NCI-H2196 (cell line): ENCODE results near the gene VAMP8.
"Not testable (repeated sequence)": the region's sequence is repeated elsewhere in the genome, so short reads cannot be mapped to it uniquely, and the experiment has no call there.

ENCODE experiments used
- DNase-seq: peaks from one replicate; lab custom pipeline; 2025; ENCODE audit not compliant: unreplicated experiment; lab: John Stamatoyannopoulos, UW

VAMP8 gene

DNA sequence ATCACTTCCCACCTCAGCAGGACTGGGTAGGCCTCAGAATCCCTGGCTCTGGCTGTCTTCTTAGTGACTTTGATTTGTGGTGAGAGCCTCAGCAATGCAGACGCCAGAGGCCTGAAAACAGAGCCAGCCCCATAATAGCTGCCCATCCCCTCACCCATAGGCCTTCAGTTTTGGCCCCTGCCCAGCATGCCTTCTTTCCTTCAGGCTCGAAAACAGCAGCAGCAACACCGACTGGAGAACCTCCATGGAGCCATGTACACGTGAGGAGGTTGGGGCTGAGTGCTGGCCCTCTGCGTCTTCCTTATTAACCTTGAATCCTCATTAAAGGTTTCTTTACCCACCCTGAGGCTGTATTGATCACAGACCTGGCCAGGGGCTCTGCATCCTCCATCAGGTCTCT lies 19.9 kb downstream of the VAMP8 start:
- no peak for DNase-seq

DNA sequence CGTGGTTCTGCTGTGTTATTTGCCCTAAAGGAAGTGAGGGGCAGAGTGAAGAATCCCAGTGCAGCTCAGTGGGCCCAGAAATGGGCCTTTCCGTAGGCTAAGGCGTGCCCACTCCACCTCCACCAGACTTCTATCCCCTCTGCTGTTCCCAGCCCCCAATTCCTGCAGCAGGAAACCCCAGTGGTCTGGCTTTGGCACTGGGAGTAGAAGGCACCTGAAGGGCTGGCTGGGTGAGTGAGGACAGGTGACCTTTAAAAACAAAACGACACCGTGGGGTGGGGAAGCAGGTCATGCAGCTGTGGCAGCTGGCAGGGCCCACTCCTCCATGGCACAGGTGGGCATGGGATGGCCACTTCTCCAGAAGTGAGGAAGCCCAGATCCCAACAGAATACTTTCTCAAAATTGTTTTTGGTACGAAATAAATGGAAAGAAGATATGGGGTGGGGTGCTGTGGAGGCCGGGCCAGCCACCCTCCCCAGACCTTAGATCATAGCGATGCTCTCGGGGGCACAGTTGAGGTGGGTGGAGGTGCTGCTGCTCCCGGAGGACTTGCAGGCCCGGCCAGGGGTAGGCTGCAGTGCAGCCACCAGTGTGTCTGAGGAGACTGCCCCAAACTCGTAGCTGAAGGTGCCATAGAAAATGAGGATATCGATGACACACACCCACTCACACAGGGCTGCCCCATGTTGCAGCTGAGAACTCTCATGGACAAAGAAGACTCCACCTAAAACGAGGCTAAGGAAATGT lies 21.4 kb downstream of the VAMP8 start:
- DNase-seq, result no peak

DNA sequence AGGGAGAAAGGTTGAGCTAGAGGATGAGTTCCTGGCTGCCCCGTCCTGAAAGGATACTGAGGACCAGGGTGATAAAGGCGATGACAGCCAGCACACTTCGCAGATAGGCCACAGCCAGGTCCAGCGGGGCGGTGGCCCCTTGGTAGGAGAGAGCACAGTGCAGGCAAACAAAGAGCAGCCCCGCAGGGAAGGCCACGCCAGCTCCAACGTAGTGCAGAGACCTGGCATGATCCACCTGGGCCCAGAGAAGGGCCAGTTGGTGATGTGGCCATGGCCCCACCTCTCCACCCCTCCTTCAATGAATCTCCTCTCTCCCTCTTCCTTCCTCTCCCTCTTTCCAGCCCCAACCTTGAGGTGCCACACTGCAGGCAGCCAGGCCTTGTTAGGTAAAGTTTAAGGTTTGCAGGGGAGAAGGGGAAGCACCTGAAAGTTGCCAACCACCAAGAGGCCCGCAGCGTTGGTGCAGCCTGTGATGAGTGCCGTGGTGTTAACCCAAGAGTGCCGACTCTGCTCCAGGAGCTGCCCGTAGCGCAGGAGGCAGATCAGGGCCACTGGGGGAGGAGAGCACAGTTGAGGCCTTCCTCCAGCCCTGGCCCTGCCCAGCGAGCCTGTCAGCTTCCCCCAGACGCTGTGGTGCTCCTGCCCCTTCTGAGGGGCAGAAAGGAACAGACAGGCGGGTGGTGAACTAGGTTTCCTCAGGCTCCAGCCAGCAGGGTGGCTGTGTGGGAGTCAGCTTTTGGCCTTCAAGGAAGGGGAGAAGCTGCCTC lies 22.3 kb downstream of the VAMP8 start:
- no peak for DNase-seq

DNA sequence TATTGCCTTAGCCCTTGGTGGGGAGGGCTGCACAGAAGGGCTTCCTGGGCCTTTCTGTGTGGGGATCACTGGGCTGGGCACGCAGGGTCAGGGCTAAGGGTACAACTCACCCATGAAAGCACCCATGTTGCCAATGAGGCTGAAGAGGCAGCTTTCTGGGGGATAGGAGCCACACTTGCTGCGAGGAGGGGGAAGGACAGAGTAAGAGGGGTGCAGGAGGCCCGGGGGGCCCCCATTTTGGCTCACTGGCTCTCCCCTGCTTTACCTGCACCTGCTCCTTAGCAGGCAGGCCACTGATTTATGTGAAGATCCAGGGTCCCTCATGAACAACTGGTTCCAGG lies 22.8 kb downstream of the VAMP8 start:
- DNase-seq, result no peak

DNA sequence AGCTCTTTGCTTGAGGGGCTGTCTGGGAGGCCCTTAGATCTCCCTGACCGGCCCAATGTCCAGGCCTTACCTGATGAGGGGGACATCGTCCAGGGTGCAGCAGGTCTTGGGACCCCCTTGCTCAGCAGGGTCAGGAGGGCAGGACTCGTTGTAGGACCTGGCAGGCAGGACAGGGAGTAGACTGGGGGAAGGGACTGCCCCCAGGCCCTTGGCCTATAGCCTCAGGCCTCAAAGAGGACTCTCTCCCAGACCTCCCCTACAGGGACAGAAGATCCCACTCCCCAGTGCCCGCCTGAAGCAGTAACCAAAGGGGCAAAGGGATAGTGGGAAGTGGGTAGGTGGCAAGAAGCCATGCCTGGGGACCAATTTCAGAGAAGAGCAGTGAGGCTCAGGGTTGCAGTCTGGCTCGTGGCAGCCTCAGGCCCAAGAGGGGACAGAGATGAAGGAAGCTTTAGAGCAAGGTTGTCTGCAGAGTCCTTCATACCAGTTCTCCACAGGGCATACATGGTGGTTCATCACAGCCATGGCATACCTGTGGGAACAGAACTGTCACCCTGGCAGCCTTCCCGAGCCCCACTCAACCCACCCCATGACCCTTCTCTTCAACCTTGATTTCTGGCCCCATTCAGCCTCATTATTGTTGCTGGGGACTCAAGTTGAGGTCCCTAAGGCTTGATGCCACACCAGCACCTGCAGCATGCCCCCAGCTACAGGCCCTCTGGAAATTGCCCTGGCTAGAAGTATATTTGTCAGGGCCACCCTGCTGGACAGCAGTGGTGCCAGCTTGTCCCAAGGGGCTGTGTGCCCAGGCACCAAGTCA lies 23.8 kb downstream of the VAMP8 start:
- no peak for DNase-seq

DNA sequence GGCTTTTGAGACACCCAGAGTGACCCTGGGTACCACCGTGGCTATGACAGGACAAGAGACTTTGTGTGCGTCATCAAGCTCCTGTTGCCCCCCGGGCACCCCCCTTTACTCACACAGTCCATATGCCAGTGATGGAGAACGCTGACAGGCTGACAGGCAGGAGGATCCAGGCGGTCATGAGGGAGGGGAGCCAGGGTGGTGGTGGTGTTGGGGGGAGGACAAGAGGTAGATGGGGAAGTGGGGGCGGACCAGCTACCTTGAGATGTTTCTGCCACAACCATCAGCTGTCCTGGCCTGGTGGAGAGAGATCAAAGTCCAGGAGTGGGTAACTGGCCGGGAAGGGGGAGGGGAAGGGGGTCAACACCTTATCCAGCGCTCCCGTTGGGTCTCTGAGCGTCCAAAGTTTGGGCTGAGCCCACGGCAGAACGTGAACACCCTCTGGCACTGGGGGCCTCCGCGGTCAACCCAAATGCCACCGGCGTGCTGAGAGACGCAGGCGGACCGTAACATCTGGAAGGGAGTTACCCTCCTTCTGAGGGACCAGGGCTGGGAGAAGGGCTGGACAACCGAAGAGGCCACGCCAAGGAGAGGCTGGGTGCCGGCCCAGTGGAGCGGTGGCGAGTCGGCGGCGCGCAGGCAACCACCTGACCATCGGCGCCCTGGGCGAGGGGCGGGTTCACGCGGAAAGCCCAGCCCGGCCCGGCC lies 24.5 kb downstream of the VAMP8 start:
- DNase-seq, result no peak

DNA sequence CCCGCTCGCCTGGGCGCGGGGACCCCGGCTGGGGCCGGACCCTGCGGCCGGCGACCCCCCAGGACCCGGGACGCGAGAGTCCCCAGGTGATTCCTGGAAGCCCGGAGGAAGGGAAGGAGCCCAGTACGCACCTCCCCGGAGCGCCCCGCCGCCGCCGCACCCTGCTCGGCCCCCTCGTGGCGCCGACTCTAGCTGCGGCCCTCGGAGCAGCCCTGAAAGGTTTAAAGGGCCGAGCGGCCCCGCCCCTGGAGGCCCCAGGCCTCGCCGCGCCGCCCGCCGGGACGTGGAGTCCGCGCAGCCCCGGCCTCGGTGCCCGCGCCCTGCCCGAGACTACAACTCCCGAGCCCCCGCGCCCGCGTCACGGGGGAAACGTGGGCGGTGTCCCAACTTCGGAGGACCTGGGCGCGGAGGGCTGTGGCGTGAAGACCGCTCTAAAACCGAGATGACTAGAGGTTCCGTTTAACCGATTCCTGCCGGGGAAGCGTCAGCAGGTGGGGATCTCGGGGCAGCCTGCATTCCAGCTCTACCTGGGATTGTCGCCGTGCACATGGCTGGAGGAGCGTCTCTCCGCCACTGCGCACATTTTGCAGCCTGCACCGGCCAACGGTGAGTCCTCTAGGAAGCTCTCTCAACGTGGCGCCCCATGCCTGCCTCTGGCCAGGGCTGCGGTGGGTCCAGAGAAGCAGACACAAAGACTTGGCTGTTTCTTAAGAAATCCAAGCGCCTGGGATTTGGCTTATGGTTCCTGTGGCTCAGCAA lies 25.3 kb downstream of the VAMP8 start, which contains the start of gene TMEM150A:
TMEM150A (minus strand) TSS at position 223 of the 759 bp plus-strand sequence. CDS start 750 bp downstream, outside the sequence.
- DNase-seq, result peak; percentile 74

DNA sequence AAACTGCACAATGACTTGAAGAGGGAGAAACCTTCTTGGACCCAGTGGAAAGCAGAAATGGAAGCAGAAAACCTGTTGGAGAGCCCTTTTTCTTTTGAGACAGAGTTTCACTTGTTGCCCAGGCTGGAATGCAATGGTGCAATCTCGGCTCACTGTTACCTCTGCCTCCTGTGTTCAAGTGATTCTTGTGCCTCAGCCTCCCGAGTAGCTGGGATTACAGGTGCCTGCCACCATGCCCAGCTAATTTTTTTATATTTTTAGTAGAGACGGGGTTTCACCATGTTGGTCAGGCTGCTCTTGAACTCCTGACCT lies 26.7 kb downstream of the VAMP8 start:
- DNase-seq, result not testable (repeated sequence)

DNA sequence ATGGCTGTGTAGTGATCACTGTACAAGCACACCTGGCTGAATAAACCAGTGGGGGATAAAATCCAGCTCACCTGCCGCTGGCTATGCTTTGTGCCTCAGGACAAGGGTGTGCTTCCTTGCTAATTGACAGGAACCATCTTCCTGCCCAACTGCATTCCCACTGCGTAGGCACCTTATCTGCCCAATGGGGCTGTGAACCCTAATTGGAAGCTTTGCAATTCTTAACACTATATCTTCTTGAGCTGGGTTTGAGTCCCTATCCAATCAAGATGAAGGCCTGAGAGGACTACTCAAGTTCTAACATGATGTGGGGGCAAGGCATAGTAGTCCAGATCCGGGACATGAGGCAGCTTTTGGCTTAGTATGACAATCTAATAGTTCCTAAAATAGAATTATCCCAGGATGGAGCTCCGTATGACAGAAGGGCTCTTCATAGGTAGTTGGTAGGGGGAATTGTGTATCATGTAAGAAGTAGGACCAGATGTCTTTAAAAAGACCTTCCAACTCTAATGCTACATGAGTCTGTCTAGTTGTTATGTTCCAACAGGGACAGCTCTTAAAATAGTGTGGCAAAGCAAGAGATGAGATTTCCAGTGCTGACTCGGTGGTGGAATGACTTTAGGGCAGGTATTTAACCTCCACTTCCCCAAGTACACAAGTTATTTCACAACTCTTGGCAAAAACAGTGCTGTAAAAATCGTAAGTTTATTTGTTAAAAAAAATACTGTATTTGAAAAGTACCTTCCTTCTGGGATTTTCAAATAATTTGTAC lies 27.4 kb downstream of the VAMP8 start:
- no peak for DNase-seq

DNA sequence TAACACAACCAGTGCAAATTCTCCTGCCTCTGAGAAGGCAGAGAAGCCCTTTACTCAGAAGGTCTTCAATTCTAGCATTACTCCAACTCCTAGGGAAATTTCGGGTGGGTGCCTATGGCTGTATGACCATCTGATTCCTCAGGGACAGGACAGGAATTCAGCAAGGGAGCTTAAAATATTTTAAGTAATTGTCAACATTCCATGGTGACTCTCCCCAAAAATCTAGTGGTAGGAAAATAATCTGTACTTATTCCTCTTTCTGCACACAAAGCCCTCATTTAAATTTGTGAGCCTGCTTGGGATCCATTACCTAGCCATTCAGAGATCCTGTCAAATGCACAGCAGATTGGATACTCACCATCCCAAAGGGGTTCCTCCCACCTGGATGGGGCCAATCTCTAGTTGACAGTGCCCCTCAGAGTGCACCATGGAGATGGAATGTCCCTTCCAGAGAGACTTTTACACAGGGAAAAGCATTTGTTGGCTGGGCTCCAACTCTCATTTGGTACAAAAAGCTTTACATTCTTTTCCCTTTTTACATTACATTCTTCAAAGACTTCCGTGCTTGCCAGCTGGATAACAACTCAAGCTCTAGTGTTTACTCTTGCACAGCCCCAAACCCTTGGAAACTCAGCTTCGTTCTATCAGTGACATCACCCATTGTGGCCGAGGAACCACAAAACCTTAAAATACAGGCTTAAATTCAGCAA lies 28.2 kb downstream of the VAMP8 start:
- no peak for DNase-seq

DNA sequence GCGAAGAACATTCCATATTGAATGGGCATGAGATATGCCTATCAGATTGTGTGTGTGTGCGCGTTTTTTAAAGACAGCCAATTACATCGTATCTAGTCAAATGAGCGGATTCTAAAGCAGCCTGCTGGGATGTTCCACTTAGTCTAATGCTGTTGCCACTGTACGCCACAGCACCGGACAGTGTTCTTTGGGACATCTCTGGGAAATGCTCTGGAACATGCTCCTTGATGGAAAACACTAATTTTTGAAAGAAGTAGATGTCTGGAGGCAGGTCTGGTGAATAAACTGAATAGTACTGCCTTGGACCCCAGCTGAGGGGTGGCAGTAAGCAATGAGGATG lies 28.7 kb downstream of the VAMP8 start:
- DNase-seq, result no peak

DNA sequence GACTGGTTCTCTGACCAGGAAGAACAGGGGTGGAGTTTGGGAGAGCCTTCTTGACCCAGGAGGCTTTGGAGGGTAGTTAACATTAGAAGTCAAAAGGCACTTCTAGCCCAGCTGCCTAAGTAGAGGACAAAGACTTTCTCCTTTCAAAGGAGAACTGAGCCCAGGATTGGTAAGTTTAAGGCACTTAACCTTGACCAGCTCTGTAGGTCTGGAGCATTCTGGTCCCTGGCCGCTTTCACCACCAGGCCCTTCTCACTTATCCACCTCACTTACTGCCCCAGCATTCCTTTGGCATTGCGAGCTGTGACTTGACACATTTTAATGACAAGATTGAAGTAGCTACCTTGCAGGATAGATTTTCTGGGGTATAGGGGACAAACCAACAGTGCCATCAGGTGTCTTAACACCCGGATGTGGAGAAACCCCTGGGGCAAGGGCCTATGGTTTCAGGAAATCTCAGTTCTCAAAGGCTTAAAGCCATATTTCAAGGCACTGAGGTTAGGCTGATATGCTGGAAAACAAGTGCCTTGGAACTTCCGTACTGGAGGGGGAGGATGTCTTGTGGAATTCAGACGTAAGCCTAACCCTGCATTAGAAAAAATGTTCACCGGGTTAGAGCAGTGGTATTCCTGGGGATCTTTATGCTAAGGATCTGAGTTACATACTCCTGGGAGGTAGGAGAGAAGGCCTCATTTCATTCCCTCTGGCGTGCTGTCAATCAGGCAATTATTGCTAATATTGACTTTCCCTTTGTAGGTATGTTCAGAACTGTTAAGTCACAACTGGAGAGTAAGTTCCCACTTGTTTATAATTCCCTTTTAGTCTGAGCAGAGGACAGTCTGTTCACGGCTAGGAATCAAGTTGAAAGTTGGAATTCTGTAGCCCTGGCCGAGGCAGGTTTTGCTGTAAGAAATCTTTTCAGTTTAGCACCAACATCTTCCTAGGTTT lies 30.2 kb downstream of the VAMP8 start:
- no peak for DNase-seq

DNA sequence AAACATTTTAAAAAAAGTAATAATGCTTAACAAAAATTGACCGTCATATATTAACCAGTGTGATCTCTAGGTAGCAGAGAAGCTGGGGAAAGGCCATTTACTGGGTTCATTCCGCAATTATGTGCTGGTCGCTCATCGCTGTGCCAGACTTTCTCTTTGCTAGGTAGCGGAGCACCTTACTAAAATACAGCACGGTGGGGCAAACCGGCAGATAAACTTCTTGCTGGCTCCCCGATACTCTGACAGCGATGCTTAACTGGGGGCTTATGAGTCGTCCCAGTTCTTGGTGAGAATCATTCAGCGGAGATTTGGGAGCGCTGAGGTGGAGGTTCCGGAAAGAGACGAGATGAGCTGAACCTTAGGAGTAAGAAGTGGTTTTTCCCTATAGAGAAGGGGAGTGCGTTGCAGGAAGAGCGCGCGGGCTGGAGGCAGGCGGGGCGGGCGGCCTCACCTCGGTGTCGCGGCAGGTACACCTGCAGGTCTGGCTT lies 33.9 kb downstream of the VAMP8 start:
- no peak for DNase-seq

DNA sequence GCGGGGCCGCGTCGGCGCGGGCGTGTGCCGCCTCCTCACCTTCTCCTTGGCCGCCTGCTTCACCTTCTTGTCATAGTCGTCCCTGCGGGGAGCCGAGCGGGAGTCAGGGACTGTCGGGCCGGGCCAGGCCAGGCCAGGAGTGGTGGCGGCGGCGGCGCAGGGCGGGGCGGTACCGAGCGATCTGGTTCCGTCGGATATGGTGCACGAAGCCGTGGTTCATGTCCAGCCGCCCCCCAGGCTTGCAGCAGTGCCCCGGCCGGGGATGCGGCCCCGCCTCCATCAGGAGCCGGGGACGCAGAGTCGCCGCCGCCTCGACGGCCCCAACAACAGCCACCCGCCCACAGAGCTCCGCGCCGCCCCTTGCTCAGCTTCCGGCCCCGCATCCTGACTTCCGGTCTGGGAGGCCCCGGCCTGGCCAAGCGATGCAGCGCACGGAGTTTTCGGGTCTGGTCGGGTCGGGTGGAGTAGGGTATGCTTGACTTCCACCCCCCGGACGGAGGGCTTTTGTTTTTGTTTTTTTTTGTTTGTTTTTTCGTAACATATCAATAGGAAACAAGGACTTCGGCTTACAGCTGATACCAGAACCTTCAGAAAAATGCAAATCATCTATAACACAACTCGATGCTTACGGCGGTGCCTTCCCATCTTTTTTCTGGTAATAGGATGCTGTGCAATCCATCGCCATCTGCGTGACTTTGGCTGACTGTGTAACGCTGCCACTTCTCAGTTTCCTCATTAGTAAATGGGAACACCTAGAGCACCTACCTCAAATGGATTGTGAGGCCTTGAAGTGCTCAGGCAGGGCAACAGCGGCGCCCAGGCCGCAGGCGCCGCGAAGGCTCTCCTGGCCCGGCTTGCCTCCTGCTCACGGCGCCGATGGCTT lies 34.6 kb downstream of the VAMP8 start, which contains the start of gene C2orf68:
C2orf68 (minus strand) TSS at position 362 of the 883 bp plus-strand sequence; CDS start at position 280, 82 bp downstream.
- DNase-seq, result peak; percentile 67

DNA sequence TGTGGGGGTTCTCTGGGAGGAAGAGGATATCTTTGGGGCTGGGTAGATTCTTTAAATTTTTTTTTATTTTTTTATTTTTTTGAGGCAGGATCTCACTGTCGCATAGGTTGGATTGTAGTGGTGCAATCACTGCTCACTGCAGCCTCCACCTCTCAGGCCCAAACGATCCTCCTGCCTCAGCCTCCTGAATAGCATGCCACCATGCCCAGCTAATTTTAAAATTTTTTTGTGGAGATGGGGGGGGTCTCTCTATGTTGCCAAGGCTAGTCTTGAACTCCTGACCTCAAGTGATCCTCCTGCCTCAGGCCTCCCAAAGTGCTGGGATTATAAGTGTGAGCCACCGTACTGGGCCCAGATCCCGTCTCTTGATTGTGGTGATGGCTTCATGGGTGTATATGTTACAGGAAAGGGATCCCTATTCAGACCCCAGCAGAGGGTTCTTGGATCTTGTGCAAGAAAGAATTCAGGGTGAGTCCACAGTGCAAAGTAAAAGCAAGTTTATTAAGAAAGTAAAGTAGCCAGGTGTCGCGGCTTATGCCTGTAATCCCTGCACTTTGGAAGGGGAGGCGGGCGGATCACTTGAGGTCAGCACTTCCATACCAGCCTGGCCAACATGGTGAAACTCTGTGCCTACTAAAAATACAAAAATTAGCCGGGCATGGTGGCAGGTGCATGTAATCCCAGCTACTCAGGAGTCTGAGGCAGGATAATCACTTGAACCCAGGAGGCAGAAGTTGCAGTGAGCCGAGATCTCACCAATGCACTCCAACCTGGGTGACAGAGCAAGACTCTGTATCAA lies 36.5 kb downstream of the VAMP8 start:
- DNase-seq, result no peak

DNA sequence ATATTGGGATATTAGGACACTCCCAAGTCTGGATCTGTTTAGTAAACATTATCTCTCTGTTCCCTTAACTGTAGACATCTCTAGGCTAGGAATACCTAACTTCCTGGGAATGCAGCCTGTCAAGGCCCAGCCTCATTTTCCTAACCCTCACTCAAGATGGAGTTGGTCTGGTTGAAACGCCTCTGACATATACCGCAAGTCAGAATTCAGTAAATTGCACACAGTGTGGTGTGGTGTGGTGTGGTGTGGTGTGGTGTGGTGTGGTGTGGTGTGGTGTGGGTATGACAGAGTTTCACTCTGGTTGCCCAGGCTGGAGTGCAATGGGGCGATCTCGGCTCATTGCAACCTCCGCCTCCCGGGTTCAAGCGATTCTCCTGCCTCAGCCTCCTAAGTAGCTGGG lies 37.4 kb downstream of the VAMP8 start:
- not testable (repeated sequence) for DNase-seq
